HCT116 (cell line): ENCODE results near the gene CD44. TPM values are rescaled to one million over a fixed set of nuclear protein-coding genes. Genes with fewer than 3 reads are reported as not detected.
"Not testable (repeated sequence)": the region's sequence is repeated elsewhere in the genome, so short reads cannot be mapped to it uniquely, and the experiment has no call there.

Experiments used
- ATAC-seq: fragments of 200-7000 bp; cut with Tn5 transposase; 2 replicates; pipeline ENCODE4 v1.9.1; 2020; ENCODE audit warnings: mild to moderate bottlenecking, moderate library complexity
- BruUV-seq: library from RNA; stranded (reverse); fragments of 400-500 nt; replicated peaks from 2 replicates; lab custom pipeline; 2021; lab: Mats Ljungman, UMichigan
- CTCF ChIA-PET: fragments of 300-600 bp; sonication (Branson Sonifier 250); formaldehyde crosslinking; loops from one replicate; lab custom pipeline; 2021; ENCODE audit warnings: antibody characterized with exemption; lab: Charles Lee
- POLR2A ChIA-PET: fragments of 300-600, 350-600 bp; sonication (Branson Sonifier 250); formaldehyde crosslinking; loops from one replicate; lab custom pipeline; 2021; ENCODE audit warnings: antibody characterized with exemption; lab: Charles Lee
- RAD21 ChIA-PET, 2 experiments: fragments of 300-600 bp; sonication (Branson Sonifier 250); formaldehyde crosslinking; loops; one replicate each; lab custom pipeline; 2023; ENCODE audit warnings: low total read pairs in 2 of 2; ENCODE audit not compliant: uncharacterized antibody in 2 of 2, unreplicated experiment in 2 of 2, low non-redundant PET in 1 of 2; lab: Charles Lee
- DNase-seq: peaks from one replicate; pipeline ENCODE4 v3.0.0-alpha.2; 2010; ENCODE audit warnings: low read depth, low spot score
- H2AFZ ChIP-seq: fragments of 200-600 bp; shearing (Covaris generic), sonication (generic); 2 replicates; pipeline ENCODE4 v1.6.1; 2017; ENCODE audit warnings: low read depth, mixed run types, mixed read lengths, antibody characterized with exemption, low read length; ENCODE audit not compliant: poor library complexity, severe bottlenecking
- H3K27ac ChIP-seq: 2 replicates; pipeline ENCODE4 v1.5.1; 2012; ENCODE audit warnings: low read depth, low read length
- H3K27me3 ChIP-seq: fragments of 200-600 bp; sonication (generic); 2 replicates; pipeline ENCODE4 v1.6.1; 2016; ENCODE audit warnings: mixed run types, low read length, mixed read lengths; ENCODE audit not compliant: insufficient read depth
- H3K36me3 ChIP-seq, 2 experiments: fragments of 200-500 bp in 1 of 2; fragments of 200-600 bp in 1 of 2; sonication (Bioruptor generic) in 1 of 2; sonication (generic) in 1 of 2; 2 replicates each; pipeline versions ENCODE4 v1.5.1 to v1.6.1; 2014 to 2016; ENCODE audit warnings: low read length in 2 of 2, inconsistent platforms in 1 of 2, mixed read lengths in 1 of 2, mixed run types in 1 of 2; ENCODE audit not compliant: insufficient read depth in 2 of 2, control insufficient read depth in 1 of 2
- H3K4me1 ChIP-seq, 2 experiments: fragments of 200-600 bp in 1 of 2; sonication (generic) in 1 of 2; 2 replicates each; pipeline versions ENCODE4 v1.5.1 to v1.6.1; 2012 to 2017; ENCODE audit warnings: low read length in 2 of 2, inconsistent platforms in 1 of 2, mild to moderate bottlenecking in 1 of 2, mixed read lengths in 1 of 2, mixed run types in 1 of 2, moderate library complexity in 1 of 2; ENCODE audit not compliant: insufficient read depth in 2 of 2, control insufficient read depth in 1 of 2
- H3K4me2 ChIP-seq: fragments of 200-600 bp; sonication (generic); 2 replicates; pipeline ENCODE4 v1.6.1; 2017; ENCODE audit warnings: mixed run types, low read length, mixed read lengths
- H3K4me3 ChIP-seq, 2 experiments: fragments of 200-600 bp in 1 of 2; sonication (generic) in 1 of 2; replicated peaks in 1 of 2; 2 replicates each; pipeline ENCODE4 v1.5.1; 2011 to 2016; ENCODE audit warnings: low read length in 2 of 2, control low read depth in 1 of 2, low read depth in 1 of 2, mild to moderate bottlenecking in 1 of 2, mixed read lengths in 1 of 2, mixed run types in 1 of 2
- H3K79me2 ChIP-seq: fragments of 200-600 bp; sonication (generic); 2 replicates; pipeline ENCODE4 v1.6.1; 2017; ENCODE audit warnings: mild to moderate bottlenecking, mixed run types, low read length, moderate library complexity, mixed read lengths; ENCODE audit not compliant: insufficient read depth
- H3K9ac ChIP-seq: fragments of 200-600 bp; sonication (generic); 2 replicates; pipeline ENCODE4 v1.6.1; 2016; ENCODE audit warnings: low read length, mixed read lengths
- H3K9me2 ChIP-seq: fragments of 200-600 bp; sonication (generic), shearing (Covaris generic); 2 replicates; pipeline ENCODE4 v1.6.1; 2017; ENCODE audit warnings: mixed run types, mild to moderate bottlenecking, moderate library complexity; ENCODE audit not compliant: insufficient read depth
- H3K9me3 ChIP-seq, 2 experiments: fragments of 200-500 bp in 1 of 2; fragments of 200-600 bp in 1 of 2; sonication (Bioruptor generic) in 1 of 2; sonication (generic) in 1 of 2; 2 replicates each; pipeline ENCODE4 v1.6.1; 2014 to 2017; ENCODE audit warnings: low read length in 2 of 2, mixed read lengths in 2 of 2, inconsistent platforms in 1 of 2, low read depth in 1 of 2, mild to moderate bottlenecking in 1 of 2, mixed run types in 1 of 2, moderate library complexity in 1 of 2; ENCODE audit not compliant: control insufficient read depth in 1 of 2, insufficient read depth in 1 of 2
- H4K20me1 ChIP-seq: fragments of 200-600 bp; sonication (generic), shearing (Covaris generic); 2 replicates; pipeline ENCODE4 v1.6.1; 2017; ENCODE audit warnings: mixed run types, mild to moderate bottlenecking, moderate library complexity; ENCODE audit not compliant: insufficient read depth
- CBX3 ChIP-seq: IDR thresholded peaks from 2 replicates; pipeline ENCODE4 v1.6.1; 2012; ENCODE audit warnings: low read depth
- CEBPB ChIP-seq: IDR thresholded peaks from 2 replicates; pipeline ENCODE4 v1.6.1; 2012; ENCODE audit warnings: low read depth
- POLR2AphosphoS5 ChIP-seq: IDR thresholded peaks from 2 replicates; pipeline ENCODE4 v1.6.1; 2011; ENCODE audit warnings: mild to moderate bottlenecking, low read depth, low read length, moderate library complexity
- YY1 ChIP-seq: IDR thresholded peaks from 2 replicates; pipeline ENCODE4 v1.6.1; 2011; ENCODE audit warnings: low read length, low read depth, moderate library complexity, mild to moderate bottlenecking; ENCODE audit not compliant: insufficient replicate concordance; ENCODE audit errors: extremely low read depth
- ZNF274 ChIP-seq: fragments of 200-500 bp; sonication (Bioruptor generic); IDR thresholded peaks from 2 replicates; pipeline ENCODE4 v1.6.1; 2014; ENCODE audit warnings: mild to moderate bottlenecking, low read depth, low read length, inconsistent platforms
- intact Hi-C: fragments of 100-400 bp; cut with micrococcal nuclease; formaldehyde crosslinking; loops from 2 replicates; pipeline ENCODE4 v1.10.0; 2022
- total RNA-seq: library from RNA; stranded (reverse); gene quantifications from one replicate; pipeline ENCODE4 v1.2.1, GENCODE V29; 2021; ENCODE audit not compliant: unreplicated experiment
- TF ChIP-seq, protein P1 (sequence below): IDR thresholded peaks from 2 replicates; pipeline ENCODE4 v1.6.1; 2011; ENCODE audit warnings: mild to moderate bottlenecking, low read length, moderate library complexity; ENCODE audit not compliant: insufficient replicate concordance; ENCODE audit errors: extremely low read depth

CD44 gene
- total RNA-seq, 1 experiment from 2014 or later, result 742 TPM

DNA sequence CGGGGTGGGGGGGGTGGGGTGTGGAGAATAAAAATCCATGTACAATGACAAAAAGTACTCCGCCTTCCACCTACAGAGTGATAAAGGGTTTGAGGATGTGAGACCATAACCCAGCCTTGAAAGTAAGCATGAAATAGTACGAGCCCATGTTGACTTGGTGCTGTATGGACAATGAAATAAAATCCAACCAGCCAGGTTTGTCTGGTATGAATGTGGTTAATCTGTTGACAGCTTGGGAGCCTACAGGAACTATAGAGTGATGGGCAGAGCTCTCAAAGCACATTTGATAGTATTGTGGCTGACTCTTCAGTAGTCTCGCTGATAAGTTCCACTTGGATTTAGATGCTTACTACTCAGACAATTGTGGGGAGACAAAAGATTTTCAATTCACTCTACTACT, 48.8 kb upstream of the CD44 start:
- ChIA-PET CTCF (no interaction called here), POLR2A (no interaction called here), RAD21 (no interaction called here)
- no peak overlapping the region for H3K9ac ChIP-seq
- H3K27me3 ChIP-seq, result no peaks in the 10 kb centered on the region
- intact Hi-C loops, result no loop called here
- no peak overlapping the region for H2AFZ ChIP-seq
- H3K4me1 ChIP-seq, result peaks cover 0 to 22% of the 10 kb centered on the region in 2 experiments; a peak in 1 of 4 replicates
- no peak overlapping the region for H3K4me3 ChIP-seq
- no peaks in the 10 kb centered on the region for H3K9me2 ChIP-seq
- ATAC-seq (no peak), DNase-seq (no peak)
- no peaks in the 10 kb centered on the region for H3K79me2 ChIP-seq
- TF ChIP-seq ZNF274 (no peak), CBX3 (no peak), YY1 (no peak), POLR2AphosphoS5 (no peak), CEBPB (no peak)
- TF ChIP-seq, protein P1, sequence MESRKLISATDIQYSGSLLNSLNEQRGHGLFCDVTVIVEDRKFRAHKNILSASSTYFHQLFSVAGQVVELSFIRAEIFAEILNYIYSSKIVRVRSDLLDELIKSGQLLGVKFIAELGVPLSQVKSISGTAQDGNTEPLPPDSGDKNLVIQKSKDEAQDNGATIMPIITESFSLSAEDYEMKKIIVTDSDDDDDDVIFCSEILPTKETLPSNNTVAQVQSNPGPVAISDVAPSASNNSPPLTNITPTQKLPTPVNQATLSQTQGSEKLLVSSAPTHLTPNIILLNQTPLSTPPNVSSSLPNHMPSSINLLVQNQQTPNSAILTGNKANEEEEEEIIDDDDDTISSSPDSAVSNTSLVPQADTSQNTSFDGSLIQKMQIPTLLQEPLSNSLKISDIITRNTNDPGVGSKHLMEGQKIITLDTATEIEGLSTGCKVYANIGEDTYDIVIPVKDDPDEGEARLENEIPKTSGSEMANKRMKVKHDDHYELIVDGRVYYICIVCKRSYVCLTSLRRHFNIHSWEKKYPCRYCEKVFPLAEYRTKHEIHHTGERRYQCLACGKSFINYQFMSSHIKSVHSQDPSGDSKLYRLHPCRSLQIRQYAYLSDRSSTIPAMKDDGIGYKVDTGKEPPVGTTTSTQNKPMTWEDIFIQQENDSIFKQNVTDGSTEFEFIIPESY, result no peak
- H3K4me2 ChIP-seq, result no peak overlapping the region
- no TSS peak for BruUV-seq
- no peaks in the 10 kb centered on the region for H3K9me3 ChIP-seq
- H3K27ac ChIP-seq, result no peak overlapping the region
- H4K20me1 ChIP-seq, result no peaks in the 10 kb centered on the region
- no peaks in the 10 kb centered on the region for H3K36me3 ChIP-seq

DNA sequence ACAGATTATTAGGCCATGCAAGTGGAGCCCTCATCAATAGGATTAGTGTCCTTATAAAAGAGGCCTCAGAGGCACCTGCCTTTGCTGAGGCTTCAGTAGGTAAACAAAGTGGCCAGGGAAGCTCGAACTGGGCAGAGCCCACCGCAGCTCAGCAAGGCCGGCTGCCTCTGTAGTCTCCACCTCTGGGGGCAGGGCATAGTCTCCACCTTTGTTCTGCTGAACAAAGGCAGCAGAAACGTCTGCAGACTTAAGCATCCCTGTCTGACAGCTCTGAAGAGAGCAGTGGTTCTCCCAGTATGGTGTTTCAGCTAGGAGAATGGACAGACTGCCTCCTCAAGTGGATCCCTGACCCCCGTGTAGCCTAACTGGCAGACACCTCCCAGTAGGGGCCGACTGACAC, 48.0 kb upstream of the CD44 start:
- H3K4me1 ChIP-seq, result peaks cover 0 to 17% of the 10 kb centered on the region in 2 experiments; a peak in 1 of 4 replicates
- BruUV-seq, ATAC-seq, H3K79me2 ChIP-seq, H3K9me3 ChIP-seq, H3K4me2 ChIP-seq, intact Hi-C loops, H3K36me3 ChIP-seq, POLR2A ChIA-PET, CTCF ChIA-PET, H3K27ac ChIP-seq, H3K27me3 ChIP-seq, H3K9me2 ChIP-seq, DNase-seq, H4K20me1 ChIP-seq, H2AFZ ChIP-seq, RAD21 ChIA-PET, H3K9ac ChIP-seq, H3K4me3 ChIP-seq: not testable (repeated sequence)
